Right atrium auricular region (tissue), 2 donors: Measurements from ENCODE around the gene ENGASE. TPM values are rescaled to one million over a fixed set of nuclear protein-coding genes. Genes with fewer than 3 reads are reported as not detected.

Source experiments
- DNase-seq: peaks from one replicate; pipeline ENCODE4 v3.0.0-alpha.2; 2019; ENCODE audit warnings: low spot score
- H3K27ac ChIP-seq, 2 donors: fragments of 200-600 bp; sonication (generic); 1 replicate in 1 of 2; 2 replicates in 1 of 2; pipeline ENCODE4 v1.5.1; 2016 to 2019
- H3K27me3 ChIP-seq, 2 donors: fragments of 200-600 bp; sonication (generic); one replicate each; pipeline versions ENCODE4 v1.5.1 to v1.6.0; 2017 to 2019
- H3K36me3 ChIP-seq: fragments of 200-600 bp; sonication (generic); one replicate; pipeline ENCODE4 v1.5.1; 2016
- H3K4me1 ChIP-seq, 2 donors: fragments of 200-600 bp; sonication (generic); one replicate each; pipeline versions ENCODE4 v1.5.1 to v1.6.0; 2017 to 2019
- H3K4me3 ChIP-seq, 2 donors: fragments of 200-600 bp; sonication (generic); 1 replicate in 1 of 2; 2 replicates in 1 of 2; pipeline ENCODE4 v1.5.1; 2017 to 2019; ENCODE audit warnings: mild to moderate bottlenecking in 1 of 2, moderate library complexity in 1 of 2
- H3K9me3 ChIP-seq, 2 donors: fragments of 200-600 bp; sonication (generic); one replicate each; pipeline ENCODE4 v1.5.1; 2019
- CTCF ChIP-seq, 2 donors: fragments of 200-600 bp; sonication (generic); IDR thresholded peaks; one replicate each; pipeline ENCODE4 v1.5.1; 2019; ENCODE audit warnings: antibody characterized with exemption in 2 of 2
- total RNA-seq, 2 donors: library from RNA; depleted of rRNA; stranded (reverse); fragments of >200 nt; gene quantifications; one replicate each; pipeline ENCODE4 v1.1.0, GENCODE V29; 2016

The ENGASE gene
- total RNA-seq, 2 donors from 2014 or later = 7.7 to 13.5 TPM

GRCh38 chr17:79105937-79106336 is 31.3 kb downstream of the ENGASE start:
- no peak for DNase-seq
- no peak for TF ChIP-seq CTCF (IDR thresholded peaks at IDR 0.05)
- H3K4me1 ChIP-seq = no peaks in the 10 kb centered on the region
- H3K36me3 ChIP-seq = no peaks in the 10 kb centered on the region
- no peak overlapping the region for H3K27ac ChIP-seq
- H3K9me3 ChIP-seq = no peaks in the 10 kb centered on the region
- H3K4me3 ChIP-seq = no peak overlapping the region
- H3K27me3 ChIP-seq = no peaks in the 10 kb centered on the region

- no peaks in the 10 kb centered on the region for H3K4me1 ChIP-seq
- no peak for DNase-seq
- H3K27me3 ChIP-seq = no peaks in the 10 kb centered on the region
- no peak for TF ChIP-seq CTCF (IDR thresholded peaks at IDR 0.05)
- H3K36me3 ChIP-seq = no peaks in the 10 kb centered on the region
- no peaks in the 10 kb centered on the region for H3K9me3 ChIP-seq
- no peak overlapping the region for H3K27ac ChIP-seq
- no peak overlapping the region for H3K4me3 ChIP-seq
These were observed 32.3 kb downstream of the ENGASE start for GRCh38 chr17:79106958-79107357.

- no peak for TF ChIP-seq CTCF (IDR thresholded peaks at IDR 0.05)
- Histone ChIP-seq H3K27me3 (no peaks in the 10 kb centered on the region), H3K4me3 (no peak overlapping the region), H3K9me3 (no peaks in the 10 kb centered on the region), H3K36me3 (no peaks in the 10 kb centered on the region), H3K27ac (no peak overlapping the region), H3K4me1 (no peaks in the 10 kb centered on the region)
- DNase-seq = no peak
These were observed 33.0 kb downstream of the ENGASE start for GRCh38 chr17:79107499-79108231.

- Histone ChIP-seq H3K9me3 (no peaks in the 10 kb centered on the region), H3K27me3 (no peaks in the 10 kb centered on the region), H3K4me3 (no peak overlapping the region), H3K27ac (no peak overlapping the region), H3K4me1 (no peaks in the 10 kb centered on the region), H3K36me3 (no peaks in the 10 kb centered on the region)
- no peak for TF ChIP-seq CTCF (IDR thresholded peaks at IDR 0.05)
- no peak for DNase-seq
These were observed 33.7 kb downstream of the ENGASE start for GRCh38 chr17:79108232-79108850.

GRCh38 chr17:79108870-79109269 is 34.2 kb downstream of the ENGASE start:
- TF ChIP-seq CTCF (IDR thresholded peaks at IDR 0.05) = no peak
- Histone ChIP-seq H3K9me3 (no peaks in the 10 kb centered on the region), H3K4me3 (no peak overlapping the region), H3K36me3 (no peaks in the 10 kb centered on the region), H3K4me1 (no peaks in the 10 kb centered on the region), H3K27ac (no peak overlapping the region), H3K27me3 (no peaks in the 10 kb centered on the region)
- DNase-seq = no peak
